Regular cardiac myocyte (primary cell): Measurements from ENCODE around the gene ZNF185. TPM values are rescaled to one million over a fixed set of nuclear protein-coding genes. Genes with fewer than 3 reads are reported as not detected.

Experiments
- total RNA-seq: library from RNA; depleted of rRNA; stranded (reverse); fragments of >200 nt; gene quantifications from 2 replicates; pipeline ENCODE4 v1.2.3, GENCODE V29; 2014

ZNF185 gene
- 4.2 and 29.5 TPM in 2 replicates for total RNA-seq

GRCh38 chrX:152897222-152898131, at the start of gene ZNF185:
Gene ZNF185 (plus strand): TSS chrX:152898067. CDS start chrX:152914490, 16,423 bp downstream.

Other genes starting within 250 kb of the ZNF185 start
- not detected in 2 replicates for gene MAGEA3, start 199.3 kb upstream of the ZNF185 start, total RNA-seq
- not detected in 2 replicates for gene CSAG2, start 188.8 kb upstream of the ZNF185 start, total RNA-seq
- not detected in 2 replicates for gene MAGEA2B, start 183.4 kb upstream of the ZNF185 start, total RNA-seq
- gene CSAG1, start 164.3 kb upstream of the ZNF185 start, total RNA-seq, result not detected in 2 replicates
- gene MAGEA12, start 164.3 kb upstream of the ZNF185 start, total RNA-seq, result not detected in 2 replicates
- not detected in 2 replicates for gene MAGEA2, start 144.2 kb upstream of the ZNF185 start, total RNA-seq
- gene CSAG3, start 138.8 kb upstream of the ZNF185 start, total RNA-seq, result not detected in 2 replicates
- not detected in 2 replicates for gene MAGEA6, start 128.4 kb upstream of the ZNF185 start, total RNA-seq
- 35.3 and 51.6 TPM in 2 replicates for gene CETN2, start 67.3 kb upstream of the ZNF185 start, total RNA-seq
- 11.6 and 24.2 TPM in 2 replicates for gene NSDHL, start 67.0 kb upstream of the ZNF185 start, total RNA-seq
- not detected in 2 replicates for gene PNMA5, start 96.0 kb downstream of the ZNF185 start, total RNA-seq
- gene PNMA3, start 158.4 kb downstream of the ZNF185 start, total RNA-seq, result under 0.01 and 0.28 TPM in 2 replicates
- 0.38 and 2.8 TPM in 2 replicates for gene PNMA6A, start 174.4 kb downstream of the ZNF185 start, total RNA-seq